Measurements from ENCODE around the gene DPEP2.
"Not testable (repeated sequence)": the region's sequence is repeated elsewhere in the genome, so short reads cannot be mapped to it uniquely, and the experiment has no call there.

DPEP2 gene

DNA sequence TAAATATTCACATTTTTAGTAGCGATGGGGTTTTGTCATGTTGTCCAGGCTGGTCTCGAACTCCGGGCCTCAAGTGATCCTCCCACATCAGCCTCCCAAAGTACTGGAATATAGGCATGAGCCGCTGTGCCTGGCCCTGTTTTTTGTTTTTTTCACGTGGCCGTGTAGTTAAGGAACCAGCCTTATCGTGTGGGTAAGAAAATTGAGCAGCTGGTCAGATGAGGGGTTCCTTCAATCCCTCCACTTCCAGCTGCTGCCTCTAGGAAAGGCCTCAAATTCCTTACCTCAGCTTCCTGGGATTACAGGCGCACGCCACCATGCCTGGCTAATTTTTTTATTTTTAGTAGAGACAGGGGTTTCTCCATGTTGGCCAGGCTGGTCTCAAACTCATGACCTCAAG is 5.9 kb upstream of the DPEP2 start:
- no peak for DNase-seq

DNA sequence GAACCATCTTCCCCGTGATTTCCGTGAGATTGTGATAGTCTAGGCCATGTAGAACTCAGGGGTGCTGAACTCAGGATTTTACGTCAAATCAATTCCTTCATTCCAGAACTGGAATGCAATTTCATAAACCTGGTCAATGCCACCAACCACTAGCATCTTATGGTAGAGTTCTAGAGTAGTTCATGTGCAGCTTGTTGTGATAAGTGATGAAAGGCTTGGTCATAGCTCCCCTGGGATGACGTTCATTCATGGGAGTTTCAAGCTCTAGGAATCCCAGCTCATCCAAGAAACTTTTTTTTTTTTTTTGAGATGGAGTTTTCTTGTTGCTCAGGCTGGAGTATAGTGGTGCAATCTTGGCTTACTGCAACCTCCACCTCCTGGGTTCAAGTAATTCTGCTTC is 3.7 kb upstream of the DPEP2 start:
- no peak for DNase-seq

DNA sequence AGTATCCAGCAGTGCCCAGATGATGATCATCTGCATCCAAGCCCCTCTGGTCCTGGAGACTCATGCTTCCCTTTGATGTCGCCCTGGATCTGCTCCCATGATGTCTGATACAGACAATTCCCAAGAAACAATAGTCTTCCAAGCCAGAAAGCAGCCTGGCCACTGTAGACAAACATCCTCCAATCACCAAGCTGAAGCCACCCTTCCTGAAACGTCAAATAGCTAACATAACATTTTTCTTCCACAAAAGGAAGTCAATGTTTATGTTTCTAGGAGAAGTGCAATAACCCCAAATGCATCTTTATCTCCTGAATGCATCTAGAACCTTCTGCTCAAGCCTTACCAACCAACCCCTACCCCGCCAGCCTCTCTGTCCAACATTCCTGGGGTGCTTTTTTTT is 1.2 kb upstream of the DPEP2 start:
- DNase-seq = no peak

DNA sequence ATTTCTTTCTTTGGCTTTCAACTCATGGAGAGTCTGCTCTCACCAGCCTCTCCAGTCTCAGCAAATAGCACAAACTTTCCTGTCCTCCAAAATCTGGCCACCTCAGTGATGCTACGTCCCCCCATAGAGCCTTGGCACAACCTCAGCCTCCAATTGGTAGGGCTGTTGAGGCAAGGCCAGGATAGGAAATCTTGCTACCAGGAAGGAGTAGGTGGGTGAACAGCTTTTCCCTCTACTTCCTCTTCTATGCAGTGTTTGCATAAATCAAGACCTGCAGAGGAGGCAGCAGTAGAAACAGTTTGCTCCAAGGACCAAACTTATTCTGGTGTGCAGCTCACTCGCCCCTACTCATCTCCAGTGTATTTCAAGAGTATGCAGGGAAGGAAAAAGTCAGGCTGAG is 701 bp upstream of the DPEP2 start:
- DNase-seq = no peak

DNA sequence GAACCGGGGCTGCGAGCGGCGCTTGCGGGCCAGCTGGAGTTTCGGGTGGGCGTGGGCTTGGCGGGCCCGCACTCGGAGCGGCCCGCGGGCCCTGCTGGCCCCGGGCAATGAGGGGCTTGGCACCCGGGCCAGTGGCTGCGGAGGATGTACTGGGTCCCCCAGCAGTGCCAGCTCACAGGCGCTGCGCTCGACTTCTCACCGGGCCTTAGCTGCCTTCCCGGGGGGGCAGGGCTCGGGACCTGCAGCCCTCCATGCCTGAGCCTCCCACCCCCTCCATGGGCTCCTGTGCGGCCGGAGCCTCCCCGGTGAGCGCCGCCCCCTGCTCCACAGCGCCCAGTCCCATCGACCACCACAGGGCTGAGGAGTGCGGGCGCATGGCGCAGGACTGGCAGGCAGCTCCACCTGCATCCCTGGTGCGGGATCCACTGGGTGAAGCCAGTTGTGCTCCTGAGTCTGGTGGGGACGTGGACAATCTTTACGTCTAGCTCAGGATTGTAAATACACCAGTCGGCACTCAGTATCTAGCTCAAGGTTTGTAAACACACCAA is 979 bp downstream of the DPEP2 start:
- DNase-seq = not testable (repeated sequence)

DNA sequence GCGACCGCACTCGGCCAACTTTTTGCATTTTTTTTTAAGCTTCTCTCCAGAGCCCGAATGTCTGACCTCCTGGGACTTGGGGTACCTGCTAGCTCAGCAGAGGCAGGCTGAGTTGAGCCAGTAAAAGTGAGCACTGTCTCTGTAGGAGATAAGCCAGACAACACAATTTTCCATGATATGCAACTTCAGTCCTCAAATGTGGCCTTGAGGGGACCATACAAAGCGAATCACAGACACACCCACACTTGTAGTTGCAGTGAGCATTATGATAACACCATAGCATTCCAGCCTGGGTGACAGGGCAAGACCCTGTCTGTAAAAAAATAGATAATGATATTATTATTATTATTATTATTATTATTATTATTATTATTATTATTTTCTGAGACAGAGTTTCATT is 2.6 kb downstream of the DPEP2 start:
- DNase-seq = no peak

DNA sequence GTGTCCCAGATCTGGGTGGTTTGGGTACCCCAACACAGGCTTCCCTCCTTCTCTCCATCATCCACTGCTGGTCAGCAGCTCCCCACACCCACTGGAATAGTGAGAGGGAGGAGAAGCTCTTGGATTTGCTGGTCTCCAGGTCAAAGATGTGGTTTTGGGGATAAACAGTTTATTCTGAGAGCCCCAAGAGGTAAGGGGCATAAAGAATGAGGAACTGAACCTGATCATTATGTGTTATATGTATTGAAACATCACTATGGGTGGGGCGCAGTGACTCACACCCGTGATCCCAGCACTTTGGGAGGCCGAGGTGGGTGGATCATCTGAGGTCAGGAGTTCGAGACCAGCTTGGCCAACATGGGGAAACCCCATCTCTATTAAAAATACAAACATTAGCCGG is 3.9 kb downstream of the DPEP2 start:
- no peak for DNase-seq

DNA sequence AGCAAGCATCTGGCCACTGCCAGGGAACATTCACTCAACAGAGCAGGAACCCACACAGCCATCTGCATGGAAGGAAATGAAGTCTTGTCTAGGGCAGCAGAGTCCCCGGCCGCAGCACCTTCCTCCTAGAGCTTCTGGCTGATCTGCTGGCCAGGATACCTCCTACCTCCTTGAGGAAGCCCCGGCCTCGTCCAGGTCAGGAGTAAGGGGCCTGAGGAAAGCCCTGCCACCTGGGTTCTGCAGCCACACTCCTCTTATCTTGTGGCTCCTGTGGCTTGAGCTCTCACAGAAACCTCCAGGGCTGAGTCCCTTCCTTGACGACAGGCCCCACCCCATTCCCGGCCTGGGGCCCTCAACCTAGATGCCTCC is 5.3 kb downstream of the DPEP2 start:
- not testable (repeated sequence) for DNase-seq

DNA sequence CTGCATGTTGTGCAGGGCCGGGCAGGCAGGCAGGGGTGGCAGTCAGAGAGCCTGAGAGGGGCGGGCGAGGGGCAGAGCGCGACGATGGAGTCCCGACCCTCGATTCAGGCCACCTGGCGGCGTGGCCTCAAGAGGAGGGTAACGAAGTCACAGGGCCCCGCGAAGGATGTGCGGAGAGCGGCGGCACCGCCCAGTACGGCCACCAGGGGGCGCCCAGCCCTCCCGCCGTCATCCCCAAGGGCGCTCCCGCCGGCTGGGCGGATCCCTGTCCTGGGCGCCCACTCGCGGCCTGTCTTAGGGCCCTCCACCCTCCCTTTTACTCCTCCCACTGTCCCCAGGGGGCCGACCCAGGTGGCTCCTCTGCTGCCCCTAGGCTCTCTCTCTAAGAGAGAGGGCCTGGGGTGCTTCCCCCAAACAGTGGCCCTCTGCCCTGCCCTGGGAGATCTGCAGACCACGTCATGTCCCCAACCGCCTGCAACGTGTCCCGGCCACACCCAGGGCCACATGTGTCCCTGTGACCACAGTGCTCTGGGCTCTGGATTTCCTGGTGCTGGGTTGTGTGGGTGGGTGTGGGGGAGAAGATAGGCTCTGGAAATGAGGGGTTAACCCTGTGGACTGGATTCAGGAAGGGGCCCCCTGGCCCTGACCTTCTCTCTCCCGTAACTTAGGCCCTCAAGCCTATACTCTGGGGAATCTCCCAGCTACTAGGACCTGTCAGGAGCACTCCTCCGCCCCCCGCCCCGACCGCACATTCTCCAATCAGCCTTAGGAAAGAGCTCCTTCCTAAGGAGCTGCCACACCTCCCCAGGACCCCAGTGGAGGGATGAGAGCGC is 5.9 kb downstream of the DPEP2 start:
- peak; percentile 40 for DNase-seq

DNA sequence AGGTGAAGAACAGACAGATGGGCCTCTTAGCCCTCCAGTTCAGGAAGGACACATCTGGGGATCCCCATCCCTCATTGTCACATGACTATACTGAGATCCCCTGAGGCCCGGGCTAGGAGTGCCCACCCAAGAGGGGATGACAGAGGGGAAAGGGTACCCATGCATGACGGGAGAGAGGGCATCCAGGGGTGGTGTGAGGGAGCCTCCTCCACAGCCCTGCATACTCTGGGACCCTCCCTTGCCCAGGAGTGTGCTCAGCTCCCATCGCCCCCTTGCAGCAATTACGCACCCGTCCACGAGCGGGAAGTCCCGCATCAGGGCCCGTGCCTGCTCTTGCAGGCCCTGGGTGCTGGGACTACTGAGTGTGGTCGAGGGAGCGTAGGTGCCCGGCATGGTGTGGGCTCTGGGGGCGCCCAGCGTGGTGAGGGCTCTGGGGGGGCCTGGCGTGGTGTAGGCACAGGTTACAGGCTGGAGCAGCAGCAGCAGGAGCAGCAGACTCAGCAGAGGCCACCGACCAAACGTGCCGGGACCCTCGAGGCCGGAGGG is 6.5 kb downstream of the DPEP2 start:
- DNase-seq = no peak

DNA sequence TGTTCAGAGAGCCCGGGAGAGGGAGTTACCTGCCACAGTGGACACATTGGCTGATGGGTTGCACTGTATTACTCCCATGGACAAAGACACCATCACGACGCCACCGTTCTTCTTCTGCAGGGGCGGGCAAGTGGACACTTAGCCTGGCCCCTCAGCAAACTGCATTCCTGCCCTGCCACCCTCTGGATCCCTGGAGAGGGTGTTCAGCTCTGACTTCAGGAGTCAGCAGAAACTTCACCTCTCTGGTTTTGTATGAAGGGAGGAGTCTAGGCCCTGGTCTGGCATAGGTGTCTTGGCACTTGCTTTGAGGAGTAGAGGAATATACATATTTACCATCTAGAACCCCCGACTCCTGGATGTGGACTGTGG is 9.3 kb downstream of the DPEP2 start:
- no peak for DNase-seq

DNA sequence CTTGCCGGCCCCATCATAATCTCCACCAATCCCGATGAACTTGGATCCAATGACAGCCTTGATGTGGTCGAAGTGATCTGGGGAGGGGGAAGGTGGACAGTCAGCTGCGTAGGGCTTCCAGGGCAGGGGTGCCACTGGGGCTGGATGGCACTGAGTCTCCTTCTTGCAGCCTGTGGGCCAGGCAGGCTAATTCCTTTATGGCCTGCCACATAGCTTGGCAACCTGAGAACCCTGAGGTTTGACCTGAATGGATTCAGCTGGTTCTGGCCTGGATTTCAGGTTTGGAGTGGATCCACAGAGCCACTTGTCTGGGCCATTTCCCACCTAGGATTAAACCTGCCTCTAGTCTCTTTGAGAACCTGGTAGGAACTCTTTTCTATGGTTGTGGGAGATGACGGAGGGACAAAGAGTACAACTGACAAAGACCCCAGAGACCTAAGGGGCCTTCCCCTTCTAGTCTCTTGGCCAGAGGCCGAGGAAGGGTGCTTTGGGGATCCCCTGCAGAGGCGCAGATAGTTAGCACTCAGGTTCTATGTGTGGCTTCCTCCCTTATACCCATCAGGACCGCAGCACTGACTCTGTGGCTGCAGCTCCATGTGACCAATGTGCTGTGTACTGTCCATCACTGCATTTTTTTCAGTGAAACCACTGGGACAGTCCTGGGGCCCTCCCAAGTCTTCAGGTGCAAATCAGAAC is 9.8 kb downstream of the DPEP2 start:
- no peak for DNase-seq

DNA sequence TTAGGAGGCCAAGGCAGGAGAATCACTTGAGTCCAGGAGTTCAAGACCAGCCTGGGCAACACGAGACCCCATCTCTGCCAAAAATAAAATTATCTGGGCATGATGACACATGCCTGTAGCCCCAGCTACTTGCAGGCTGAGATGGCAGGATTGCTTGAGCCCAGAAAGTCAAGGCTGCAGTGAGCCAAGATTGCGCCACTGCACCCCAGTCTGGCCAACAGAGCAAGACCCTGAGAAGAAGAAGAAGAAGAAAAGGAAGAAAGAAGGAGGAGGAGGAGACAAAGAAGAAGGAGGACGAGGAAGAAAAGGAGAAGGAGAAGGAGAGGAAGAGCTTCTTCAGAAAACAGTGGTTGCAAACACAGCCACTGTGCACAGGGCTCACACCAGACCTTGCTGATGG is 10.6 kb downstream of the DPEP2 start:
- no peak for DNase-seq

DNA sequence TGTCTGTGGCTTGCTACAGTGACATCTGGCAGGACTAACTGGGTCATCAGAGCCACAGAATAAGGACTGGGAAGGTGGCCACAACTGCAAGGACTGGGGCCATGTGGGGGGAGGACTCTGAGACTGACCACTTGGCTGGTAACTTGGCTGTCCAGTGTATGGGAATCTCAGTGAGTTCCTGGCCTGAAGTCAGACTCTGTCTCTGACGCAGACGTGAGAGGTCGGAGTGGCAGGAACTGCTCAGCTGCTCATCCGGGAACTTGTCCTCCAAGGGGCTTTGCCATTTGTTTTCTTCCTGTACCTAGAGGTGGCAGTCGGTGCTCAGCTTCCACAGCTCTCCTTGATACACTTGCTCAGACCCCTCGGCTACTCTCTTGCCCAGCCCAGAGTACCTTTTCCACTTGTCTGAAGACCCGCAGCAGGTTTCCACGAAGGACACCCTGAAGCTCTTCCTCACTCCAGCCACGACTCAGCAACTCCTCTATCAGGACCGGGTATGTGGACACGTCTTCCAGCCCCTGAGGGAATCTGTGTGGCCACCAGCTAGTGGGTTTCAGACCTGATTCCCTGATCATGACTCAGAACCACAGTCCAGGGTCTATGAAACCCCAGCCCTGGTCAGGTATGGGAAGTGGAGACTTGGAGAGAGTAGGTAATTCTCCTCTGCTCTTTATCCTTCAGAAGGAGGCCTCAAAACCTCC is 11.7 kb downstream of the DPEP2 start:
- no peak for DNase-seq

DNA sequence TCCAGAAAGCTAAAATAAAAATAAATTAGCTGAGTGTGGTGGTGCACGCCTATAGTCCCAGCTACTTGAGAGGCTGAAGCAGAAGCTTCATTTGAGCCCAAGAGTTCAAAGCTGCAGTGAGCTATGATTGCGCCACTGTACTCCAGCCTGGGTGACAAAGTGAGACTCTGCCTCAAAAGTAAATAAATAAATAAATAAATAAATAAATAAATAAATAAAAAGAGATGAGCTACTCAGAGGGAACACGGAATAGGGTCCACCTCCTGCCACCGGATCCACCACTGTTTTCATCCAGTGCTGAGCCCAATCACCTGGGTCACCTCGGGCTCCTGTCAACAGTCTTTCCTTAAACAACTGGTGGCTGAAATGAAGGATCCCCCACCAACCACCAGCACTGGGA is 12.3 kb downstream of the DPEP2 start:
- no peak for DNase-seq

DNA sequence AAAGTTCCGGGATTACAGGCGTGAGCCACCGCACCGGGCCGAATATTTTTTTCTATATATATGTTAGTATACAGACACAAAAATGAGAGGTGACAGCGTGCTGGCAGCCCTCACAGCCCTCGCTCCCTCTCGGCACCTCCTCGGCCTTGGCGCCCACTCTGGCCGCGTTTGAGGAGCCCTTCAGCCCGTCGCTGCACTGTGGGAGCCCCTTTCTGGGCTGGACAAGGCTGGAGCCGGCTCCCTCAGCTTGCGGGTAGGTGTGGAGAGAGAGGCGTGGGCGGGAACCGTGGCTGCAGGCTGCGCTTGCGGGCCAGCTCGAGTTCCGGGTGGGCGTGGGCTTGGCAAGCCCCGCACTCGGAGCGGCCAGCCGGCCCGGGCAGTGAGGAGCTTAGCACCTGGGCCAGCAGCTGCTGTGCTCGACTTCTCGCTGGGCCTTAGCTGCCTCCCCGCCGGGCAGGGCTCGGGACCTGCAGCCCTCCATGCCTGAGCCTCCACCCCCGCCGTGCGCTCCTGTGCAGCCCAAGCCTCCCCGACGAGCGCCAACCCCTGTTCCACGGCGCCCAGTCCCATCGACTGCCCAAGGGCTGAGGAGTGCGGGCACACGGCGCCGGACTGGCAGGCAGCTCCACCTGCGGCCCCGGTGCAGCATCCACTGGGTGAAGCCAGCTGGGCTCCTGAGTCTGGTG is 17.1 kb downstream of the DPEP2 start:
- DNase-seq = no peak

DNA sequence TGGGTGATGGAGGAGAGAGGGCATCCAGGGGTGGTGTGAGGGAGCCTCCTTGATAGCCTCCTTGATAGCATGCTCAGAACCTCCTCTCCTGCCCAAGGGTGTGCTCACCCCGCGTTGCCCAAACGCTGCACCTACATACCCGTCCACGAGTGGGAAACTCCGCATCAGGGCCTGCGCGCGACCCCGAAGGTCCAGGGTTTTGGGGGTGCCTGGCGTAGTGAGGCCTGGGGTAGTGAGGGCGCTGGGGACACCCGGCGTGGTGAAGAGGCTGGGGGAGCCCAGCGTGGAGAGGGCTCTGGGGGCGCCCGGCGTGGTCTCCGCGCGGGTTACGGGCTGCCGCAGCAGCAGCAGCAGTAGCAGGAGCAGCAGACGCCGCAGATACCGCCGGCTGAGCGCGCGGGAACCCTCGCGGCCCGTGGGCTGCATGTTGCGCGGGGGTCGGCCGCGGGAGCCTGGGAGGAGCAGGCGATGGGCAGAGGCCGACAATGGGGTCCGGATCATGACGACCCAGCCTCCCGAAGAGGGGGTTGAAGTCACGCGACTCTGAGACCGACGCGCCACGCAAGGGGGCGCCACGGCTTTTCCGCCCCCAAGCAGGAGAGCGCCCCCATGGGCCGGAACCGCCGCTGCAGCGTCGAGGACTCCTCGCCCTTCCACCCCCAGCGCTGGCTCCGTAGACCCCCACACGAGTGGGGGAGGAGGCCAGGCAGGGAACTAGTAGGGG is 19.2 kb downstream of the DPEP2 start, which contains the start of gene DPEP3:
Gene DPEP3 (minus strand): TSS at position 545 of the 724 bp plus-strand sequence. CDS start 119 bp downstream, at position 426.
- no peak for DNase-seq

DNA sequence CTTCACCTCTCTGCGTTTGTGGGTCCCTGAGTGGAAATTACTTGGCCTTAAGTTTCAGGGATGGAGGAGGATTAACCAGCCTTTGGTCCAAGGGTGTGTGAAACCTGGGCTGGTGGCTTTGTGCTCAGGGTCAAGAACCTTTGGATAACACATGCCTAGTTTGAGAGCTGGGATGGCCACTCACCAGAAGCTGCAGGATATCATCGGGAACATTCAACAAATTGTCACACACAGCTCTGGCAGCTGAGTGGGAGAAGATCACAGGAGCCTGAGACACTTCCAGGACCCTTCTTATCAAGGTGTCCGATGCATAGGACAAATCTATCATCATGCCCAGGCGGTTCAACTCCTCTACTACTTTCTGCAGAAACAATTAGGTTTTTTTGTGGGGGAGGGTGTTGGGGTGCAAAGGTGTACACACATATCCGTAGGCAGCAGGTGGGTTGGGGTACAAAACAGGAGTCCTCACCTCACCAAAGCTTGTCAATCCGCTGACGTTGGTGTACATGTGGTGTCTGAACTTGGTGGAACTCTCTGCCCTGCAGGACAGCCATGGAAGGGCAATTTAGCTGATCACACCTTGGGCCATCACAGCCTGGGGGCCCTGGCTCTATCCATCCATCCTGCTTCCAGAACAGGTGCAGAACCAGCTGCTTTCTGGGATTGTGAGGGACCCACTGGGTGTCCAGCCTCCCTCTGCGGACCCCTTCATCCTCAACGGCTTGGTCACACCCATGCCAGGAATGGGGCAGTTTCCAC is 21.6 kb downstream of the DPEP2 start:
- DNase-seq = no peak

DNA sequence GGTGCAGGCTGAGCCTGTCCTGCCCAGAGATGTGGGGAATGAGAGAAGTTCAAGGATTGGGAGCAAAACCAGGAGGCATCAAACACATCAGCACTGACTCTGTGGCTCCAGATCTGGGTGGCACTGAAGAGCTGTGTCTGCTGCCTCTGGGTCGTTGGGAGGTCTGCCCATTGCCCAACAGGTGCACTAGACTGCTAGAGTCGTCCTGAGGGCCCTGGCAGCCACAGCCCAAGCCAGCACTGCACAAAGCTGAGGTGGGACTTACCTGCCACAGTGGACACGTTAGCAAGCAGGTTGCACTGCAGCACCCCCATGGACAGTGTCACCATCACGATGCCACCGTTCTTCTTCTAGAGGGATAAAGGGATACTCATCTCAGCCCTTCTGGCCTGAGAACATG is 22.3 kb downstream of the DPEP2 start:
- DNase-seq = no peak

DNA sequence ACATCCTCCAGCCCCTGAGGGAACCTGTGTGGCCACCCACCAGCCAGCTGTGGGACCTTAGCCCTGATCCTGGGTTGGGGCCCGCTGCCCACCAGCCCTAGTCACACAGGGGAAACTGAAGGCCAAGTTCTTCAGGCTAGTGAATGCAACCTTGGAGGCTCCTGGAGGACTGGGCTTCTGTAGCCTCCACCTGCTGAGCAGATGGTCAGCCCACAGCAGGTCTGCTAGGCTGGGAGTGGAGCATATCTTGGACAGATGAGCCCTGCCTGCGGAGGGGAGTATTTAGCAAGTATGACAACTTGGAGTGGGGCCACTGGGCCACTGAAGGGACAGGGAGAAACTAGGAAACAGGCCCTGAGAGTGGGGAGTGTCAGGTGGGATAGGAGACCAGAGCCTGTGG is 23.1 kb downstream of the DPEP2 start:
- DNase-seq = no peak
